GM12873 (cell line): ENCODE measurements around the gene OTULIN.

Source experiments
- TF ChIP-seq, protein P1 (sequence below): IDR thresholded peaks from 2 replicates; pipeline ENCODE4 v1.5.1; 2012; ENCODE audit warnings: low read depth, mild to moderate bottlenecking, moderate library complexity, low read length, control low read depth; ENCODE audit not compliant: insufficient read depth; ENCODE audit errors: missing control alignments

The OTULIN gene

DNA sequence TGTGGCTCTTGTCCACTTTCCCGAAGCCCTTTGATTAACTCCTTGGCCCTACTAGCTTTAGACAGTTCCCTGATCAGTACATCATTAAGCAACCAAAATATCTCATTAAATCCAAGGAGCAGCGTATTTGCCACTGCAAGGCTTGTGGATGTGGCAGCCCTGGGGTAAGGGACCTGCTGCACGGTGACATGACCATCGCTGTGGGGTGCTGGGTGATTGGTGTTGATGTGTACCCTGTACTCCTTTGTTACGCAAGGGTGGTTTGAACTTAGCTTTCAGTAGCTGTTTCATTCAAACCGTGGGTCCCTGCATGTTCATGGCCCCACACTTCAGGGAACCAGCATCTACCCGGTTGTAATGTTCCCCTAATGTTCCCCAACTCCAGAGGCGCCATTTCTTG lies 41.0 kb downstream of the OTULIN start:
- TF ChIP-seq, protein P1, sequence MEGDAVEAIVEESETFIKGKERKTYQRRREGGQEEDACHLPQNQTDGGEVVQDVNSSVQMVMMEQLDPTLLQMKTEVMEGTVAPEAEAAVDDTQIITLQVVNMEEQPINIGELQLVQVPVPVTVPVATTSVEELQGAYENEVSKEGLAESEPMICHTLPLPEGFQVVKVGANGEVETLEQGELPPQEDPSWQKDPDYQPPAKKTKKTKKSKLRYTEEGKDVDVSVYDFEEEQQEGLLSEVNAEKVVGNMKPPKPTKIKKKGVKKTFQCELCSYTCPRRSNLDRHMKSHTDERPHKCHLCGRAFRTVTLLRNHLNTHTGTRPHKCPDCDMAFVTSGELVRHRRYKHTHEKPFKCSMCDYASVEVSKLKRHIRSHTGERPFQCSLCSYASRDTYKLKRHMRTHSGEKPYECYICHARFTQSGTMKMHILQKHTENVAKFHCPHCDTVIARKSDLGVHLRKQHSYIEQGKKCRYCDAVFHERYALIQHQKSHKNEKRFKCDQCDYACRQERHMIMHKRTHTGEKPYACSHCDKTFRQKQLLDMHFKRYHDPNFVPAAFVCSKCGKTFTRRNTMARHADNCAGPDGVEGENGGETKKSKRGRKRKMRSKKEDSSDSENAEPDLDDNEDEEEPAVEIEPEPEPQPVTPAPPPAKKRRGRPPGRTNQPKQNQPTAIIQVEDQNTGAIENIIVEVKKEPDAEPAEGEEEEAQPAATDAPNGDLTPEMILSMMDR: no peak

- TF ChIP-seq, protein P1: no peak
Observed at GRCh38 chr5:14706615-14707021, 42.1 kb downstream of the OTULIN start.

GRCh38 chr5:14707811-14708390 lies 43.4 kb downstream of the OTULIN start:
- TF ChIP-seq, protein P1: no peak

DNA sequence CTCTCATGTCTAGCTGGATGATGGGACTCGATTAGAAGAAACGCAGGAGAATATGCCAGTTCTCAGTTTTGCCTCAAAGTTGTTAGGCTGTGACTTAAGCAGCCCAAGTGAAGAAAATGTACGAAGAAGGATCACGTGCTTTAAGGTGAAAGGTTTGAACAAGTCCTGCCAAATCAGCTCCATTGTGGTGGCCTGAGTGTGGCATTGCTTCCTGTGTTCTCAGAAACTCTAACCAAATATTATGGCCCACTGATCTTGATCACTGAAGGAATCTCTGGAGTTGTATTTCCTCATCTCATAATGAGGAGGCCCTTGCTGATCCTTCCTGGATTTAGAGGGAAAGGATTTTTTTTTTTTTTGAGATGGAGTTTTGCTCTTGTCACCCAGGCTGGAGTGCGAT lies 44.0 kb downstream of the OTULIN start:
- TF ChIP-seq, protein P1: no peak

DNA sequence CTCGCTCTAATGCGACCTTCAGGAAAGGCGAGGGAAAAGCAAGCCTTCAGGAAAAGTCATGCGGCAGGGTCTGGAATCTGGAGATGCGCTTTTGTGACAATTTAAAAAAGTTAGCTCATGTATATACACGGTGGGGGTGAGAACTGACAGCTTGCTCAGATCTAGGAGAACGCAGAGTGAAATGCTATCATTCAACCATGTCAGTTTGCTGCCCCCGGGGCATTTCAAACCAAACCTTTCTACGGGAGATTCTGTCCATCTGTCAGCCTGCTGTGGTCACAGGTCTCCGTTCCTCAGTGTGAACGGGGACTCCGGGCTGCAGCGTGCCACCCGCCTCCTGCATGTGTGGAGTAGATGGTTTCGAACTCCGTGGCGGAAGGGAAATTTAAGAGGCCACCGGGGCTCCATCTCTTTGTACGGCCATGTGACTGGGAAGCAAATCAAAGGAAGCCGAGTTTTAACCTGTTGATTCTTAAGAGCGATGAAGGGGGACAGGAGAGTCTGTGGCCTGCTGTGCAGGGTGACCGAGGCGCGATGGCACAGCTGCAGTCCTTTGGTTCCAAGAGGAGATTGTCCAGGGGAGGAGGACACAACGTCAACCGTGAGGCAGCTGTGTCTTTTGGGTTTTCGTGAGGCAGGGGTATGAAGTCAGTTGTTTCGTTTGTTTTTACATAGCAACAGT lies 45.9 kb downstream of the OTULIN start:
- TF ChIP-seq, protein P1: no peak

DNA sequence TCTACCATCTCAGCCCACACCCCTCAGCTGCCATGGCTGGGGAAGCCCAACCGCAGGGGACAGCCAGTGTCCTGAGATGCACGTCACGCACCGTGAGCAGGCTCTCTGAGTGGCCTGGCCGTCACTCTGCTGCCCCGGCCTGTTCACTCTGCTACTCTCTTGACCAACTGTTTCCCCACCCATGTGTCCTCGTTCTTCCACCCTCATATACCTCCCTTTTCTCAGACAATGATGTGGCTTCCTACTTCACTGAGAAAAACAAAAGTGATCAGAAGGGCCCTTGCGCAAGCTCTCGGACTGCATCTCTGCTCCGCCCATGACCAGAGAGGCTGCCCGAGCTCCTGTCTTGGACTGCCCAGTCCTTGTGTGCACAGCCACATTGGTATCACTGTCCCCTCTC lies 47.6 kb downstream of the OTULIN start:
- TF ChIP-seq, protein P1: no peak

- TF ChIP-seq, protein P1: no peak
Observed at GRCh38 chr5:14712666-14713065, 48.1 kb downstream of the OTULIN start.
